Keratinocyte (primary cell): Measurements from ENCODE around the gene DHH. TPM values are rescaled to one million over a fixed set of nuclear protein-coding genes. Genes with fewer than 3 reads are reported as not detected.

Experiments used
- DNase-seq: peaks from one replicate; pipeline ENCODE4 v3.0.0-alpha.2; 2011; ENCODE audit warnings: low read depth, missing footprints, low spot score
- FAIRE-seq: peaks from 2 replicates; lab custom pipeline; 2011; peaks lifted over from hg19 to GRCh38; lab: Jason Lieb, UNC
- H2AFZ ChIP-seq: 2 replicates; pipeline ENCODE4 v1.6.0; 2012; ENCODE audit warnings: low read length, control low read depth, inconsistent platforms; ENCODE audit not compliant: control insufficient read depth
- H3K27ac ChIP-seq: 2 replicates; pipeline ENCODE4 v1.5.1; 2011; ENCODE audit warnings: low read length; ENCODE audit not compliant: control insufficient read depth, insufficient read depth
- H3K27me3 ChIP-seq: 3 replicates; pipeline ENCODE4 v1.6.0; 2011; ENCODE audit warnings: low read length; ENCODE audit not compliant: control insufficient read depth, insufficient read depth; ENCODE audit errors: extremely low read depth
- H3K36me3 ChIP-seq, 2 experiments: 2 replicates in 1 of 2; 3 replicates in 1 of 2; pipeline ENCODE4 v1.5.1; 2011; ENCODE audit warnings: low read length in 2 of 2, mild to moderate bottlenecking in 1 of 2; ENCODE audit not compliant: control insufficient read depth in 2 of 2, insufficient read depth in 2 of 2; ENCODE audit errors: extremely low read depth in 1 of 2
- H3K4me1 ChIP-seq: 3 replicates; pipeline ENCODE4 v1.5.1; 2011; ENCODE audit warnings: low read length; ENCODE audit not compliant: control insufficient read depth, insufficient read depth; ENCODE audit errors: extremely low read depth
- H3K4me2 ChIP-seq: 3 replicates; pipeline ENCODE4 v1.6.0; 2011; ENCODE audit warnings: low read depth, low read length; ENCODE audit not compliant: control insufficient read depth, insufficient read depth; ENCODE audit errors: extremely low read depth
- H3K4me3 ChIP-seq, 3 experiments: fragments of 200-600 bp in 1 of 3; sonication (generic) in 1 of 3; 2 replicates in 2 of 3; 3 replicates in 1 of 3; pipeline ENCODE4 v1.5.1; 2011 to 2016; ENCODE audit warnings: low read length in 3 of 3, mild to moderate bottlenecking in 3 of 3, control low read depth in 2 of 3, inconsistent platforms in 1 of 3, low read depth in 1 of 3, mixed read lengths in 1 of 3, mixed run types in 1 of 3, moderate library complexity in 1 of 3; ENCODE audit not compliant: control insufficient read depth in 2 of 3, insufficient read depth in 2 of 3; ENCODE audit errors: extremely low read depth in 1 of 3
- H3K79me2 ChIP-seq: 2 replicates; pipeline ENCODE4 v1.6.0; 2012; ENCODE audit warnings: low read length; ENCODE audit not compliant: control insufficient read depth, insufficient read depth
- H3K9ac ChIP-seq: 3 replicates; pipeline ENCODE4 v1.6.0; 2011; ENCODE audit warnings: low read length; ENCODE audit not compliant: control insufficient read depth, insufficient read depth; ENCODE audit errors: extremely low read depth
- H3K9me1 ChIP-seq: 3 replicates; pipeline ENCODE4 v1.6.0; 2011; ENCODE audit warnings: low read length; ENCODE audit not compliant: control insufficient read depth, insufficient read depth; ENCODE audit errors: extremely low read depth
- H3K9me3 ChIP-seq: 2 replicates; pipeline ENCODE4 v1.5.1; 2012; ENCODE audit warnings: low read depth, low read length; ENCODE audit not compliant: control insufficient read depth
- H4K20me1 ChIP-seq: 3 replicates; pipeline ENCODE4 v1.6.0; 2011; ENCODE audit warnings: low read length; ENCODE audit not compliant: control insufficient read depth, insufficient read depth; ENCODE audit errors: extremely low read depth
- EZH2 ChIP-seq: IDR thresholded peaks from one replicate; pipeline ENCODE4 v1.6.1; 2012; ENCODE audit warnings: inconsistent platforms, mild to moderate bottlenecking, low read length, moderate library complexity
- dilution Hi-C: fragments of 300-500 bp; cut with MboI; formaldehyde crosslinking; loops from one replicate; pipeline ENCODE4 v1.7.0; 2020; ENCODE audit warnings: low sequenced_read_pairs; ENCODE audit not compliant: extremely low pct_ligation_motif_present
- polyA plus RNA-seq, 5 experiments: library from polyadenylated mRNA; depleted of rRNA in 3 of 5; stranded (reverse) in 3 of 5; stranded (forward) in 1 of 5; unstranded in 1 of 5; fragments of >200 nt; gene quantifications; 1 replicate in 1 of 5; 2 replicates in 3 of 5; 3 replicates in 1 of 5; pipeline versions ENCODE4 v1.2.1 to v1.2.3, GENCODE V29; 2011 to 2012; ENCODE audit warnings: missing spikeins in 2 of 5, low read depth in 1 of 5, low replicate concordance in 1 of 5
- TF ChIP-seq, protein P1 (sequence below), 3 experiments: IDR thresholded peaks in 1 of 3; conservative IDR thresholded peaks in 1 of 3; optimal IDR thresholded peaks in 1 of 3; 2 replicates in 2 of 3; 3 replicates in 1 of 3; pipeline versions ENCODE3 to v1.5.1; 2011; ENCODE audit warnings: low read length in 3 of 3, mild to moderate bottlenecking in 3 of 3, moderate library complexity in 2 of 3, control low read depth in 1 of 3, inconsistent platforms in 1 of 3; ENCODE audit not compliant: insufficient read depth in 2 of 3; ENCODE audit errors: extremely low read depth in 1 of 3

DHH gene
- polyA plus RNA-seq, 1 donor (not counting 4 experiments of a cell fraction or from before 2014, with no cell fraction given): not detected

GRCh38 chr12:49060237-49061156, 34.1 kb downstream of the DHH start, which contains the start of gene KMT2D:
KMT2D (minus strand) TSS chr12:49060794; CDS start chr12:49055324, 5,470 bp downstream.
- H3K4me1 ChIP-seq: peaks cover 28% of the 10 kb centered on the region
- peak within 1 kb of the TSS; percentile 94 for H3K27ac ChIP-seq
- FAIRE-seq: no peak

GRCh38 chr12:49059299-49060171, 35.1 kb downstream of the DHH start:
- no peaks in the 10 kb centered on the region for H3K9me3 ChIP-seq
- H3K9me1 ChIP-seq: peaks cover 3% of the 10 kb centered on the region
- no peak overlapping the region for H2AFZ ChIP-seq
- dilution Hi-C loops: no loop called here
- H3K9ac ChIP-seq: peak overlapping the region; percentile 97
- H3K4me1 ChIP-seq: peaks cover 28% of the 10 kb centered on the region
- peak overlapping the region; percentile 85 to 98 (median 87) for H3K4me3 ChIP-seq
- peaks cover 5 to 14% of the 10 kb centered on the region in 2 experiments for H3K36me3 ChIP-seq
- FAIRE-seq (no peak), DNase-seq (no peak)
- no peaks in the 10 kb centered on the region for H3K27me3 ChIP-seq
- H4K20me1 ChIP-seq: peaks cover 28% of the 10 kb centered on the region
- TF ChIP-seq, protein P1, sequence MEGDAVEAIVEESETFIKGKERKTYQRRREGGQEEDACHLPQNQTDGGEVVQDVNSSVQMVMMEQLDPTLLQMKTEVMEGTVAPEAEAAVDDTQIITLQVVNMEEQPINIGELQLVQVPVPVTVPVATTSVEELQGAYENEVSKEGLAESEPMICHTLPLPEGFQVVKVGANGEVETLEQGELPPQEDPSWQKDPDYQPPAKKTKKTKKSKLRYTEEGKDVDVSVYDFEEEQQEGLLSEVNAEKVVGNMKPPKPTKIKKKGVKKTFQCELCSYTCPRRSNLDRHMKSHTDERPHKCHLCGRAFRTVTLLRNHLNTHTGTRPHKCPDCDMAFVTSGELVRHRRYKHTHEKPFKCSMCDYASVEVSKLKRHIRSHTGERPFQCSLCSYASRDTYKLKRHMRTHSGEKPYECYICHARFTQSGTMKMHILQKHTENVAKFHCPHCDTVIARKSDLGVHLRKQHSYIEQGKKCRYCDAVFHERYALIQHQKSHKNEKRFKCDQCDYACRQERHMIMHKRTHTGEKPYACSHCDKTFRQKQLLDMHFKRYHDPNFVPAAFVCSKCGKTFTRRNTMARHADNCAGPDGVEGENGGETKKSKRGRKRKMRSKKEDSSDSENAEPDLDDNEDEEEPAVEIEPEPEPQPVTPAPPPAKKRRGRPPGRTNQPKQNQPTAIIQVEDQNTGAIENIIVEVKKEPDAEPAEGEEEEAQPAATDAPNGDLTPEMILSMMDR (optimal IDR thresholded peaks at IDR 0.05 in 1 of 3, IDR thresholded peaks at IDR 0.05 in 1 of 3, conservative IDR thresholded peaks at IDR 0.05 in 1 of 3; ENCODE audit: extremely low read depth in 1 of 3, insufficient read depth in 2 of 3, low read length in 3 of 3): no peak
- peak overlapping the region; percentile 94 for H3K27ac ChIP-seq
- H3K79me2 ChIP-seq: peaks cover 65% of the 10 kb centered on the region
- H3K4me2 ChIP-seq: peak overlapping the region; percentile 84

More at GRCh38 chr12:49060237-49061156, 34.1 kb downstream of the DHH start, which contains the start of gene KMT2D:
- Histone ChIP-seq H3K27me3 (no peaks in the 10 kb centered on the region), H3K9me3 (no peaks in the 10 kb centered on the region), H2AFZ (peak within 1 kb of the TSS; percentile 98), H3K36me3 (peaks cover 0 to 5% of the 10 kb centered on the region in 2 experiments), H3K4me2 (peak within 1 kb of the TSS; percentile 96), H3K9ac (peak within 1 kb of the TSS; percentile 97), H3K9me1 (peaks cover 3% of the 10 kb centered on the region), H3K4me3 (peak within 1 kb of the TSS; percentile 85 to 98 (median 87)), H3K79me2 (peaks cover 56% of the 10 kb centered on the region), H4K20me1 (peaks cover 19% of the 10 kb centered on the region)
- no peak for DNase-seq
- dilution Hi-C loops: no loop called here
- no peak for TF ChIP-seq EZH2
- TF ChIP-seq, protein P1 (optimal IDR thresholded peaks at IDR 0.05 in 1 of 3, IDR thresholded peaks at IDR 0.05 in 1 of 3, conservative IDR thresholded peaks at IDR 0.05 in 1 of 3; ENCODE audit: extremely low read depth in 1 of 3, insufficient read depth in 2 of 3, low read length in 3 of 3): peak in 1 of 3 experiments; percentile 28
